OCI-LY3 (cell line): ENCODE results near the gene FADS1.

ENCODE experiments used
- H2AFZ ChIP-seq: fragments of 200-600, 300-600 bp; shearing (Covaris generic); 2 replicates; pipeline ENCODE4 v1.6.0; 2014; ENCODE audit warnings: antibody characterized with exemption, low read depth, low read length
- H3K27ac ChIP-seq: fragments of 200-600, 300-600 bp; sonication (generic); 2 replicates; pipeline ENCODE4 v1.5.1; 2014; ENCODE audit warnings: mild to moderate bottlenecking, low read length, moderate library complexity, mixed read lengths
- H3K27me3 ChIP-seq: fragments of 200-600, 300-600 bp; sonication (generic); 2 replicates; pipeline ENCODE4 v1.6.1; 2014; ENCODE audit warnings: low read depth, low read length, mixed read lengths
- H3K36me3 ChIP-seq: fragments of 200-600, 300-600 bp; sonication (generic); replicated peaks from 2 replicates; pipeline ENCODE3; 2014; ENCODE audit warnings: low read depth, low read length, mixed read lengths
- H3K4me1 ChIP-seq: fragments of 300-600, 200-600 bp; sonication (generic); 2 replicates; pipeline ENCODE4 v1.6.1; 2014; ENCODE audit warnings: low read length, mixed read lengths
- H3K4me2 ChIP-seq: fragments of 200-600, 300-600 bp; sonication (generic); 2 replicates; pipeline ENCODE4 v1.6.1; 2014; ENCODE audit warnings: low read length, mixed read lengths
- H3K4me3 ChIP-seq: fragments of 300-600, 200-600 bp; sonication (generic); 2 replicates; pipeline ENCODE4 v1.5.1; 2014; ENCODE audit warnings: antibody characterized with exemption, mild to moderate bottlenecking, low read length, moderate library complexity
- H3K79me2 ChIP-seq: fragments of 300-600, 200-600 bp; shearing (Covaris generic); 2 replicates; pipeline ENCODE4 v1.6.1; 2014; ENCODE audit warnings: mild to moderate bottlenecking, low read length, mixed read lengths
- H3K9ac ChIP-seq: fragments of 300-600, 200-600 bp; shearing (Covaris generic); 2 replicates; pipeline ENCODE4 v1.6.0; 2014; ENCODE audit warnings: mild to moderate bottlenecking, low read length, moderate library complexity
- H3K9me3 ChIP-seq: fragments of 200-600, 300-600 bp; shearing (Covaris generic); 2 replicates; pipeline ENCODE4 v1.6.1; 2014; ENCODE audit warnings: low read length, mixed read lengths; ENCODE audit not compliant: insufficient read depth
- H4K20me1 ChIP-seq: fragments of 200-600, 300-600 bp; sonication (generic); 2 replicates; pipeline ENCODE4 v1.6.1; 2016; ENCODE audit warnings: low read length, mixed read lengths; ENCODE audit not compliant: insufficient read depth
- EZH2phosphoT487 ChIP-seq: fragments of 200-600 bp; shearing (Covaris generic); IDR thresholded peaks from 2 replicates; pipeline ENCODE4 v1.6.1; 2018; ENCODE audit warnings: antibody characterized with exemption, mixed run types, low read depth
- TF ChIP-seq, protein P1 (sequence below): fragments of 200-600, 300-600 bp; sonication (generic); IDR thresholded peaks from 2 replicates; pipeline ENCODE4 v1.5.1; 2014; ENCODE audit warnings: antibody characterized with exemption, low read length, low read depth

The FADS1 gene

DNA sequence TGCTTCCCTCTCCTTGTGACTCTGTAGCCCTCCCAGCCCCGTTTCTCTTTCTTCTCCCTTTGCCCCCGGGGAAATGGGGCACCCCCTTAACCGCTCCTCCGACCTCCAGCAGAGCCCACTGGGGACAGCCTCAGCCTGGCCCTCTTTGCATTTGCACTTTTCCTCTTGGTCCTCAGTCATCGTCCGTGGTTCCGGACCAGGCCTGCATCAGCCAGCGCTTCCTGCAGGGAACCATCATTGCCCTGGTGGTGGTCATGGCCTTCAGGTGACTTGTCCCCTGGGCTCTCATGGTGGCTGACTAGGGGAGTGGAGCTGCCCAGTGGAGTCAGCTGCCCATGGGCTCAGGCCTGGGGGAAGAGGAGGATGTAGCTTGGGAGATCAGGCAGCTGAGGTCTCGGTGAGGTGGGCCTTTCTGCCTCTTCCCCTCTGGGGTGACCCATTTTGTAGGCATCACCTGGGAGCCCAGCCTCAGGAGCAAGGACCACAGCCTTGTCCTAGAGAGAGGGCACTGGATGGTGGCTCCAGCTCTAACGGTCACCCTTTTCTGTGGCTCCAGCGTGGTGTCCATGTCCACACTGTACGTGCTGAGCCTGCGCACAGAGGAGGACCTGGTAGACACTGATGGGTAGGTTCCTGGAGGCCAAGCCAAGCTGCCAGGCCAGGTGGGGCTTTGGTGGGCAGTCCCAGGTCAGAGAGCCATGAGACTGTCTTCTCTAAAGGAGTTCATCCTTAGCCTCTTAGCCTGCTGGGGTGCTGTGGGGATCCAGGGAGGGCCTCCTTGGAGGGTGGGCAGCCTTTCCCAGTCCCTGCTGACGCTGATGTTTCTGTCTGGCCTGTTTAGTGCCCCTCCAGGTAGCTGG, 36.9 kb downstream of the FADS1 start:
- Histone ChIP-seq H3K9me3 (no peaks in the 10 kb centered on the region), H3K36me3 (peaks cover 8% of the 10 kb centered on the region)
- TF ChIP-seq EZH2phosphoT487, result no peak
- TF ChIP-seq, protein P1, sequence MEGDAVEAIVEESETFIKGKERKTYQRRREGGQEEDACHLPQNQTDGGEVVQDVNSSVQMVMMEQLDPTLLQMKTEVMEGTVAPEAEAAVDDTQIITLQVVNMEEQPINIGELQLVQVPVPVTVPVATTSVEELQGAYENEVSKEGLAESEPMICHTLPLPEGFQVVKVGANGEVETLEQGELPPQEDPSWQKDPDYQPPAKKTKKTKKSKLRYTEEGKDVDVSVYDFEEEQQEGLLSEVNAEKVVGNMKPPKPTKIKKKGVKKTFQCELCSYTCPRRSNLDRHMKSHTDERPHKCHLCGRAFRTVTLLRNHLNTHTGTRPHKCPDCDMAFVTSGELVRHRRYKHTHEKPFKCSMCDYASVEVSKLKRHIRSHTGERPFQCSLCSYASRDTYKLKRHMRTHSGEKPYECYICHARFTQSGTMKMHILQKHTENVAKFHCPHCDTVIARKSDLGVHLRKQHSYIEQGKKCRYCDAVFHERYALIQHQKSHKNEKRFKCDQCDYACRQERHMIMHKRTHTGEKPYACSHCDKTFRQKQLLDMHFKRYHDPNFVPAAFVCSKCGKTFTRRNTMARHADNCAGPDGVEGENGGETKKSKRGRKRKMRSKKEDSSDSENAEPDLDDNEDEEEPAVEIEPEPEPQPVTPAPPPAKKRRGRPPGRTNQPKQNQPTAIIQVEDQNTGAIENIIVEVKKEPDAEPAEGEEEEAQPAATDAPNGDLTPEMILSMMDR, result no peak

DNA sequence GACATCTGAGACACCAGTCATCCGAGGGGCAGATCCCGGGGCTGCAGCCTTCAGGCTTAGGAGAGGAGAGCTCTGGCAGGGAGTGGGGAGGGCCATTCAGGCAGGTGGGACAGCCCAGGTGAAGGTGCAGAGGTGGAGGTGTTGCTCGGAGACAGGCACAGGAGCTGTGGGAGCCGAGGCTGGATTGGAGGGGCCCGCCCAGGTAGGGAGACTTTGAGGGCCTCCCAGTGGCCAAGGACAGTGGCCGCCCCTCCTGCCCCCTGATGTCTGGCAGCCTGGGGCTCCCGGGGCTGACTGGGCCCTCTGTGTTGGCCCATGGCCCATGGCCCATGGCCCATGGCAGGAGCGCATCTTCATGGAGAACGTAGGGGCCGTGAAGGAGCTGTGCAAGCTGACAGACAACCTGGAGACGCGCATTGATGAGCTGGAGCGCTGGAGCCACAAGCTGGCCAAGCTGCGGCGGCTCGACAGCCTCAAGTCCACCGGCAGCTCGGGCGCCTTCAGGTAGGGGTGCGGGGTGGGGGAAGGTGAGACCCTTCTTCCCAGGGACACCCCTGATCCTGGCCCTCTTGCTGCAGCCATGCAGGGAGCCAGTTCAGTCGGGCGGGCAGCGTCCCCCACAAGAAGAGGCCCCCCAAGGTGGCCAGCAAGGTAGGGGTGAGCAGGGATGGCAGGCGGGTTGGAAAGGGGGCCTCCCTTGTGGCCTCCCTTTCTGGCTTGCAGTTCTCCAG, 37.7 kb downstream of the FADS1 start:
- H3K4me2 ChIP-seq, result no peak overlapping the region
- H3K9ac ChIP-seq, result no peak overlapping the region
- no peaks in the 10 kb centered on the region for H4K20me1 ChIP-seq
- H3K4me3 ChIP-seq, result no peak overlapping the region
- H2AFZ ChIP-seq, result no peak overlapping the region
- H3K9me3 ChIP-seq, result no peaks in the 10 kb centered on the region
- no peaks in the 10 kb centered on the region for H3K27me3 ChIP-seq
- H3K4me1 ChIP-seq, result no peaks in the 10 kb centered on the region
- no peaks in the 10 kb centered on the region for H3K36me3 ChIP-seq
- H3K79me2 ChIP-seq, result no peaks in the 10 kb centered on the region
- no peak overlapping the region for H3K27ac ChIP-seq
- TF ChIP-seq EZH2phosphoT487, result no peak
- TF ChIP-seq, protein P1, result no peak

More for the DNA sequence above, 36.9 kb downstream of the FADS1 start:
- no peak overlapping the region for H3K4me2 ChIP-seq
- no peak overlapping the region for H3K9ac ChIP-seq
- no peak overlapping the region for H2AFZ ChIP-seq
- H3K4me1 ChIP-seq, result no peaks in the 10 kb centered on the region
- H3K27ac ChIP-seq, result no peak overlapping the region
- no peaks in the 10 kb centered on the region for H3K79me2 ChIP-seq
- no peak overlapping the region for H3K4me3 ChIP-seq
- H4K20me1 ChIP-seq, result no peaks in the 10 kb centered on the region
- no peaks in the 10 kb centered on the region for H3K27me3 ChIP-seq

DNA sequence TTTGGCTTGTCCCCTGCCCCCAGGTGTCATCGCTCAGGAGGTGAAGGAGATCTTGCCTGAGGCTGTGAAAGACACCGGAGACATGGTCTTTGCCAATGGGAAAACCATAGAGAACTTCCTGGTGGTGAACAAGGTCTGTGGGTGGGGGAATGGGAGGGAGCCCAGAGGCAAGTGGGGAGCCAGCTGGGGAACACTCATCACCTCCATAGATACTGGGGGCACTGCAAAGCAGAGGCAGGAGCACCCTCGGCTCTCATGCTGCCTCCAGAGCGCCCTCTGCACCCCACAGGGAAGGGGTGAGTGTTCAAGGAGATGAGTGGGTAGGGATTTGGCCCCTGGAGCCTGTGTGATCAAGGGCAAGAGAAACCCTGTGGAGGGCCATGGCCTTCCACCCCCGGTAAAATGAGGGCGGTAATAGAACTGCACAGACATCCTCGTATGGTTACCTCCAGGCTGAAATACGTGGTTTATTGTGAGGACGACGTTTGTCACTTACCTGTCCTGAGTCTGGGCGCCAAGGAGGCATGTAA, 38.4 kb downstream of the FADS1 start:
- Histone ChIP-seq H3K9me3 (no peaks in the 10 kb centered on the region), H3K4me3 (no peak overlapping the region), H2AFZ (no peak overlapping the region), H3K36me3 (no peaks in the 10 kb centered on the region), H3K79me2 (no peaks in the 10 kb centered on the region), H3K4me1 (no peaks in the 10 kb centered on the region), H3K27ac (no peak overlapping the region), H3K4me2 (no peak overlapping the region), H3K9ac (no peak overlapping the region), H4K20me1 (no peaks in the 10 kb centered on the region), H3K27me3 (no peaks in the 10 kb centered on the region)
- TF ChIP-seq EZH2phosphoT487, result no peak
- TF ChIP-seq, protein P1, result no peak
